Naive thymus-derived CD8-positive, alpha-beta T cell (primary cell): Measurements from ENCODE around the gene GPER1. TPM values are rescaled to one million over a fixed set of nuclear protein-coding genes. Genes with fewer than 3 reads are reported as not detected.

Source experiments
- ATAC-seq, 2 donors: fragments of 150-1000 bp; cut with Tn5 transposase in 1 of 2; sonication (Bioruptor Pico), chemical (Tn5 transposase) in 1 of 2; 1 replicate in 1 of 2; 2 replicates in 1 of 2; pipeline ENCODE4 v1.10.0; 2021; ENCODE audit warnings: mild to moderate bottlenecking in 2 of 2, moderate library complexity in 2 of 2
- POLR2A ChIA-PET: fragments of 350-600 bp; sonication (Branson Sonifier 250); formaldehyde crosslinking; loops from one replicate; lab custom pipeline; 2021; ENCODE audit warnings: antibody characterized with exemption; lab: Charles Lee
- DNase-seq, 10 donors: peaks; one replicate each; pipeline versions ENCODE4 v3.0.0 to v3.0.0-alpha.2; 2020 to 2022
- H3K27ac Mint-ChIP-seq, 10 donors: one replicate each; pipeline ENCODE4 v1.8.0; 2020 to 2022; ENCODE audit warnings: mild to moderate bottlenecking in 10 of 10, mixed read lengths in 10 of 10, moderate library complexity in 4 of 10, inconsistent platforms in 1 of 10
- H3K27me3 Mint-ChIP-seq, 5 donors: one replicate each; pipeline ENCODE4 v1.8.0; 2021 to 2022; ENCODE audit warnings: mixed read lengths in 5 of 5
- H3K36me3 Mint-ChIP-seq, 3 donors: one replicate each; pipeline ENCODE4 v1.8.0; 2020 to 2022; ENCODE audit warnings: mixed read lengths in 3 of 3, mild to moderate bottlenecking in 2 of 3, inconsistent platforms in 1 of 3
- H3K4me1 Mint-ChIP-seq, 4 donors: one replicate each; pipeline ENCODE4 v1.8.0; 2021 to 2022; ENCODE audit warnings: mixed read lengths in 4 of 4
- H3K4me3 Mint-ChIP-seq, 10 donors: one replicate each; pipeline ENCODE4 v1.8.0; 2020 to 2022; ENCODE audit warnings: mild to moderate bottlenecking in 10 of 10, mixed read lengths in 10 of 10, moderate library complexity in 6 of 10, inconsistent platforms in 1 of 10
- H3K9me3 Mint-ChIP-seq, 9 donors: one replicate each; pipeline ENCODE4 v1.8.0; 2020 to 2022; ENCODE audit warnings: mixed read lengths in 9 of 9, mild to moderate bottlenecking in 3 of 9, inconsistent platforms in 1 of 9, moderate library complexity in 1 of 9
- polyA plus RNA-seq, 3 donors: library from polyadenylated mRNA; unstranded; fragments of 300-500 nt; fragmentation: Illumina TruSeq; gene quantifications; one replicate each; pipeline ENCODE4 v1.2.3, GENCODE V29; 2021
- total RNA-seq, 8 experiments: library from RNA in 2 of 8; stranded (reverse) in 2 of 8; gene quantifications; one replicate each; pipeline ENCODE4 v1.2.3 and lab custom pipeline; 2021 to 2026

GPER1 gene
- total and polyA plus RNA-seq, 5 experiments from 2014 or later: 0.11 to 0.25 TPM; not detected in 3

GRCh38 chr7:1061180-1061579, 26.7 kb upstream of the GPER1 start:
- DNase-seq (no peak), ATAC-seq (no peak)
- Mint-ChIP-seq H3K4me1 (peaks cover 7 to 26% (median 21%) of the 10 kb centered on the region in 4 donors), H3K36me3 (peaks cover 0 to 7% (median 6%) of the 10 kb centered on the region in 3 donors), H3K27ac (peak overlapping the region in 1 of 10 donors; percentile 44), H3K4me3 (no peak overlapping the region), H3K27me3 (peaks cover 0 to 19% (median 0%) of the 10 kb centered on the region in 5 donors), H3K9me3 (peaks cover 0 to 2% (median 0%) of the 10 kb centered on the region in 9 donors)
- POLR2A ChIA-PET: interaction anchor here (0.9 to 1.4 kb wide), 4 partner anchors 12 to 246 kb away, joined by 3 to 4 read pairs (median 4); partner anchors contain the start of gene GPR146

GRCh38 chr7:1062296-1063294, 25.3 kb upstream of the GPER1 start:
- ATAC-seq (no peak), DNase-seq (no peak)
- peaks cover 0 to 7% (median 6%) of the 10 kb centered on the region in 3 donors for H3K36me3 Mint-ChIP-seq
- H3K27ac Mint-ChIP-seq: peak overlapping the region in 1 of 10 donors; percentile 11
- H3K4me3 Mint-ChIP-seq: peak overlapping the region in 1 of 10 donors; percentile 54
- peaks cover 0 to 2% (median 0%) of the 10 kb centered on the region in 9 donors for H3K9me3 Mint-ChIP-seq
- POLR2A ChIA-PET: no interaction called here
- H3K4me1 Mint-ChIP-seq: peaks cover 7 to 26% (median 19%) of the 10 kb centered on the region in 4 donors
- H3K27me3 Mint-ChIP-seq: peaks cover 0 to 19% (median 0%) of the 10 kb centered on the region in 5 donors

GRCh38 chr7:1063361-1063760, 24.6 kb upstream of the GPER1 start:
- POLR2A ChIA-PET: no interaction called here
- Mint-ChIP-seq H3K4me3 (no peak overlapping the region), H3K9me3 (peaks cover 0 to 2% (median 0%) of the 10 kb centered on the region in 9 donors), H3K4me1 (peaks cover 7 to 26% (median 19%) of the 10 kb centered on the region in 4 donors), H3K27ac (no peak overlapping the region), H3K27me3 (peaks cover 0 to 19% (median 0%) of the 10 kb centered on the region in 5 donors), H3K36me3 (peaks cover 0 to 7% (median 6%) of the 10 kb centered on the region in 3 donors)
- ATAC-seq: no peak
- no peak for DNase-seq

- Mint-ChIP-seq H3K27ac (no peak overlapping the region), H3K4me1 (peaks cover 5 to 21% (median 19%) of the 10 kb centered on the region in 4 donors), H3K27me3 (peaks cover 0 to 19% (median 0%) of the 10 kb centered on the region in 5 donors), H3K9me3 (peaks cover 0 to 2% (median 0%) of the 10 kb centered on the region in 9 donors), H3K4me3 (no peak overlapping the region), H3K36me3 (peaks cover 0 to 6% (median 2%) of the 10 kb centered on the region in 3 donors)
- ATAC-seq (no peak), DNase-seq (no peak)
- POLR2A ChIA-PET: interaction anchor here (2.0 to 2.7 kb wide), 3 partner anchors 9 to 89 kb away, joined by 7 to 36 read pairs (median 10); partner anchors contain the start of gene COX19
These were observed 23.3 kb upstream of the GPER1 start for GRCh38 chr7:1064581-1064980.

- peaks cover 0 to 19% (median 0%) of the 10 kb centered on the region in 5 donors for H3K27me3 Mint-ChIP-seq
- DNase-seq: no peak
- peaks cover 0 to 6% (median 2%) of the 10 kb centered on the region in 3 donors for H3K36me3 Mint-ChIP-seq
- POLR2A ChIA-PET: interaction anchor here (0.9 to 2.7 kb wide), 9 partner anchors 8 to 105 kb away, joined by 3 to 36 read pairs (median 3); partner anchors contain the start of gene COX19
- H3K27ac Mint-ChIP-seq: peak overlapping the region in 1 of 10 donors; percentile 15
- H3K4me1 Mint-ChIP-seq: peaks cover 5 to 21% (median 18%) of the 10 kb centered on the region in 4 donors
- H3K4me3 Mint-ChIP-seq: peak overlapping the region; percentile 39 to 81 (median 66)
- no peak for ATAC-seq
- H3K9me3 Mint-ChIP-seq: peaks cover 0 to 2% (median 0%) of the 10 kb centered on the region in 9 donors
These were observed 22.7 kb upstream of the GPER1 start for GRCh38 chr7:1065263-1065584.

- DNase-seq: peak; percentile 65 to 90 (median 80)
- ATAC-seq: peak; percentile 97 to 98
- Mint-ChIP-seq H3K27ac (peak overlapping the region in 1 of 10 donors; percentile 15), H3K36me3 (peaks cover 0 to 6% (median 2%) of the 10 kb centered on the region in 3 donors), H3K27me3 (peaks cover 0 to 19% (median 0%) of the 10 kb centered on the region in 5 donors), H3K4me1 (peaks cover 5 to 21% (median 16%) of the 10 kb centered on the region in 4 donors), H3K4me3 (peak overlapping the region; percentile 53 to 81 (median 69)), H3K9me3 (peaks cover 0 to 2% (median 0%) of the 10 kb centered on the region in 9 donors)
- POLR2A ChIA-PET: interaction anchor here (0.9 to 2.7 kb wide), 10 partner anchors 8 to 104 kb away, joined by 3 to 36 read pairs (median 4); partner anchors contain the start of gene COX19
These were observed 22.2 kb upstream of the GPER1 start for GRCh38 chr7:1065585-1066241.

GRCh38 chr7:1066242-1066588, 21.7 kb upstream of the GPER1 start:
- H3K36me3 Mint-ChIP-seq: peaks cover 0 to 6% (median 2%) of the 10 kb centered on the region in 3 donors
- H3K4me1 Mint-ChIP-seq: peaks cover 5 to 21% (median 14%) of the 10 kb centered on the region in 4 donors
- POLR2A ChIA-PET: interaction anchor here (0.9 to 2.7 kb wide), 10 partner anchors 9 to 104 kb away, joined by 3 to 36 read pairs (median 4); partner anchors contain the start of gene COX19
- H3K27me3 Mint-ChIP-seq: peaks cover 0 to 19% (median 0%) of the 10 kb centered on the region in 5 donors
- no peak overlapping the region for H3K27ac Mint-ChIP-seq
- peaks cover 0 to 2% (median 0%) of the 10 kb centered on the region in 9 donors for H3K9me3 Mint-ChIP-seq
- no peak for ATAC-seq
- no peak for DNase-seq
- H3K4me3 Mint-ChIP-seq: no peak overlapping the region

GRCh38 chr7:1068013-1068412, 19.9 kb upstream of the GPER1 start:
- no peak for DNase-seq
- Mint-ChIP-seq H3K36me3 (peaks cover 0 to 3% (median 2%) of the 10 kb centered on the region in 3 donors), H3K4me3 (no peak overlapping the region), H3K4me1 (peaks cover 1 to 10% (median 8%) of the 10 kb centered on the region in 4 donors), H3K9me3 (no peaks in the 10 kb centered on the region), H3K27me3 (peaks cover 0 to 11% (median 0%) of the 10 kb centered on the region in 5 donors), H3K27ac (no peak overlapping the region)
- POLR2A ChIA-PET: interaction anchor here (1.1 kb wide), 1 partner anchor 70 kb away, joined by 3 read pairs; a partner anchor contains a TSS
- ATAC-seq: no peak

- POLR2A ChIA-PET: interaction anchor here (1.1 kb wide), 1 partner anchor 69 kb away, joined by 3 read pairs; a partner anchor contains a TSS
- no peak for DNase-seq
- Mint-ChIP-seq H3K9me3 (no peaks in the 10 kb centered on the region), H3K4me3 (no peak overlapping the region), H3K4me1 (peaks cover 1 to 13% (median 9%) of the 10 kb centered on the region in 4 donors), H3K27me3 (peaks cover 0 to 5% (median 0%) of the 10 kb centered on the region in 5 donors), H3K27ac (no peak overlapping the region), H3K36me3 (peaks cover 0 to 3% (median 0%) of the 10 kb centered on the region in 3 donors)
- ATAC-seq: no peak
These were observed 19.3 kb upstream of the GPER1 start for GRCh38 chr7:1068619-1069018.

- H3K9me3 Mint-ChIP-seq: no peaks in the 10 kb centered on the region
- no peaks in the 10 kb centered on the region for H3K27me3 Mint-ChIP-seq
- POLR2A ChIA-PET: no interaction called here
- peaks cover 3 to 7% (median 4%) of the 10 kb centered on the region in 4 donors for H3K4me1 Mint-ChIP-seq
- no peak overlapping the region for H3K4me3 Mint-ChIP-seq
- no peaks in the 10 kb centered on the region for H3K36me3 Mint-ChIP-seq
- no peak for DNase-seq
- no peak for ATAC-seq
- peak overlapping the region in 2 of 10 donors; percentile 17 to 56 for H3K27ac Mint-ChIP-seq
These were observed 17.3 kb upstream of the GPER1 start for GRCh38 chr7:1070544-1071011.

GRCh38 chr7:1071731-1072254, 16.1 kb upstream of the GPER1 start:
- H3K36me3 Mint-ChIP-seq: no peaks in the 10 kb centered on the region
- POLR2A ChIA-PET: no interaction called here
- no peak overlapping the region for H3K27ac Mint-ChIP-seq
- ATAC-seq (no peak), DNase-seq (no peak)
- H3K4me3 Mint-ChIP-seq: no peak overlapping the region
- no peaks in the 10 kb centered on the region for H3K27me3 Mint-ChIP-seq
- H3K9me3 Mint-ChIP-seq: no peaks in the 10 kb centered on the region
- peaks cover 0 to 4% (median 2%) of the 10 kb centered on the region in 4 donors for H3K4me1 Mint-ChIP-seq
